H9 (cell line): ENCODE measurements around the gene SEMA3A. TPM values are rescaled to one million over a fixed set of nuclear protein-coding genes. Genes with fewer than 3 reads are reported as not detected.

ENCODE experiments used
- DNase-seq: peaks from one replicate; pipeline ENCODE4 v3.0.0-alpha.2; 2017
- H2AFZ ChIP-seq: one replicate; pipeline ENCODE4 v1.6.1; 2013; ENCODE audit warnings: mild to moderate bottlenecking, low read length, control low read depth, moderate library complexity
- H2AK5ac ChIP-seq: 2 replicates; pipeline ENCODE4 v1.6.1; 2013; ENCODE audit warnings: low read length, control low read depth, mixed read lengths; ENCODE audit not compliant: insufficient read length
- H2BK120ac ChIP-seq: one replicate; pipeline ENCODE4 v1.6.1; 2013; ENCODE audit warnings: low read depth, mild to moderate bottlenecking, low read length, control low read depth, inconsistent platforms; ENCODE audit not compliant: poor library complexity, severe bottlenecking
- H2BK12ac ChIP-seq: 2 replicates; pipeline ENCODE4 v1.6.1; 2013; ENCODE audit warnings: low read length, control low read depth, mixed read lengths, low read depth; ENCODE audit not compliant: insufficient read length
- H2BK15ac ChIP-seq: 2 replicates; pipeline ENCODE4 v1.6.1; 2013; ENCODE audit warnings: low read depth, low read length, control low read depth
- H2BK20ac ChIP-seq: one replicate; pipeline ENCODE4 v1.6.1; 2013; ENCODE audit warnings: low read depth, mild to moderate bottlenecking, low read length, control low read depth, inconsistent platforms; ENCODE audit not compliant: poor library complexity, severe bottlenecking
- H2BK5ac ChIP-seq: 2 replicates; pipeline ENCODE4 v1.6.1; 2013; ENCODE audit warnings: low read length, control low read depth, mixed read lengths; ENCODE audit not compliant: insufficient read length
- H3K14ac ChIP-seq: 2 replicates; pipeline ENCODE4 v1.6.1; 2013; ENCODE audit warnings: low read length, control low read depth; ENCODE audit not compliant: insufficient read depth
- H3K18ac ChIP-seq: 2 replicates; pipeline ENCODE4 v1.6.1; 2013; ENCODE audit warnings: low read depth, mild to moderate bottlenecking, mixed read lengths, low read length, control low read depth; ENCODE audit not compliant: insufficient read length
- H3K23ac ChIP-seq: 2 replicates; pipeline ENCODE4 v1.6.1; 2013; ENCODE audit warnings: low read length, control low read depth, mixed read lengths, low read depth; ENCODE audit not compliant: insufficient read length
- H3K23me2 ChIP-seq: 2 replicates; pipeline ENCODE4 v1.6.1; 2013; ENCODE audit warnings: low read depth, mild to moderate bottlenecking, mixed read lengths, low read length, control low read depth; ENCODE audit not compliant: insufficient read length, poor library complexity, severe bottlenecking
- H3K27ac ChIP-seq: 2 replicates; pipeline ENCODE4 v1.5.1; 2013; ENCODE audit warnings: low read length, control low read depth, mixed read lengths, low read depth; ENCODE audit not compliant: insufficient read length
- H3K27me3 ChIP-seq: 2 replicates; pipeline ENCODE4 v1.6.1; 2013; ENCODE audit warnings: low read length, control low read depth, inconsistent platforms; ENCODE audit not compliant: insufficient read depth
- H3K4ac ChIP-seq: 2 replicates; pipeline ENCODE4 v1.6.1; 2013; ENCODE audit warnings: low read depth, mild to moderate bottlenecking, control low read depth, inconsistent platforms, low read length, moderate library complexity
- H3K4me1 ChIP-seq: 2 replicates; pipeline ENCODE4 v1.6.1; 2013; ENCODE audit warnings: low read length, control low read depth, inconsistent platforms; ENCODE audit not compliant: insufficient read depth
- H3K4me2 ChIP-seq: 2 replicates; pipeline ENCODE4 v1.6.1; 2013; ENCODE audit warnings: low read length, control low read depth, mixed read lengths; ENCODE audit not compliant: insufficient read length, insufficient read depth
- H3K56ac ChIP-seq: 2 replicates; pipeline ENCODE4 v1.6.1; 2013; ENCODE audit warnings: low read depth, mild to moderate bottlenecking, mixed read lengths, low read length, control low read depth; ENCODE audit not compliant: insufficient read length
- H3K79me1 ChIP-seq: 2 replicates; pipeline ENCODE4 v1.6.1; 2013; ENCODE audit warnings: low read depth, mild to moderate bottlenecking, moderate library complexity, low read length, control low read depth, inconsistent platforms; ENCODE audit not compliant: insufficient read depth, poor library complexity, severe bottlenecking
- H3K79me2 ChIP-seq: 2 replicates; pipeline ENCODE4 v1.6.1; 2013; ENCODE audit warnings: low read length, control low read depth, inconsistent platforms; ENCODE audit not compliant: insufficient read depth
- H3K9ac ChIP-seq: 2 replicates; pipeline ENCODE4 v1.6.1; 2013; ENCODE audit warnings: low read length, control low read depth, mixed read lengths; ENCODE audit not compliant: insufficient read length; ENCODE audit errors: extremely low read depth
- H3K9me3 ChIP-seq: one replicate; pipeline ENCODE4 v1.6.1; 2013; ENCODE audit warnings: low read depth, low read length, inconsistent platforms; ENCODE audit not compliant: control insufficient read depth
- H3T11ph ChIP-seq: one replicate; pipeline ENCODE4 v1.6.1; 2013; ENCODE audit warnings: mild to moderate bottlenecking, low read length, control low read depth, inconsistent platforms
- H4K20me1 ChIP-seq: one replicate; pipeline ENCODE4 v1.6.1; 2013; ENCODE audit not compliant: control insufficient read depth, insufficient read length, insufficient read depth
- H4K5ac ChIP-seq: 2 replicates; pipeline ENCODE4 v1.6.1; 2013; ENCODE audit warnings: low read depth, mild to moderate bottlenecking, mixed read lengths, low read length, control low read depth; ENCODE audit not compliant: insufficient read length
- H4K8ac ChIP-seq: replicated peaks from 2 replicates; pipeline ENCODE4 v1.6.1; 2013; ENCODE audit warnings: low read length, control low read depth, mixed read lengths, low read depth; ENCODE audit not compliant: insufficient read length
- H4K91ac ChIP-seq: 2 replicates; pipeline ENCODE4 v1.6.1; 2013; ENCODE audit warnings: low read depth, mild to moderate bottlenecking, moderate library complexity, mixed read lengths, low read length, control low read depth; ENCODE audit not compliant: insufficient read length
- H3K27ac Mint-ChIP-seq, 3 experiments: 2 replicates in 2 of 3; 3 replicates in 1 of 3; pipeline ENCODE4 v1.8.0; 2020 to 2021; ENCODE audit warnings: mixed read lengths in 3 of 3, mild to moderate bottlenecking in 1 of 3, moderate library complexity in 1 of 3
- H3K27me3 Mint-ChIP-seq: 2 replicates; pipeline ENCODE4 v1.8.0; 2021; ENCODE audit warnings: low read depth, mild to moderate bottlenecking, moderate library complexity, mixed read lengths
- H3K36me3 Mint-ChIP-seq, 3 experiments: 2 replicates in 2 of 3; 3 replicates in 1 of 3; pipeline ENCODE4 v1.8.0; 2020 to 2021; ENCODE audit warnings: low read depth in 3 of 3, mixed read lengths in 3 of 3; ENCODE audit not compliant: insufficient read depth in 1 of 3
- H3K4me1 Mint-ChIP-seq, 2 experiments: 2 replicates each; pipeline ENCODE4 v1.8.0; 2020; ENCODE audit warnings: mixed read lengths in 2 of 2
- H3K4me3 Mint-ChIP-seq, 2 experiments: 2 replicates in 1 of 2; 3 replicates in 1 of 2; pipeline ENCODE4 v1.8.0; 2020 to 2021; ENCODE audit warnings: mild to moderate bottlenecking in 2 of 2, mixed read lengths in 2 of 2, moderate library complexity in 1 of 2
- H3K9me3 Mint-ChIP-seq, 2 experiments: 2 replicates in 1 of 2; 3 replicates in 1 of 2; pipeline ENCODE4 v1.8.0; 2020; ENCODE audit warnings: mild to moderate bottlenecking in 2 of 2, mixed read lengths in 2 of 2, moderate library complexity in 1 of 2
- WGBS: extraction: QIAGEN DNeasy Blood & Tissue Kit; methylation state at CpG from one replicate; pipeline ENCODE4 v1.1.7; 2013; ENCODE audit warnings: missing lambda C conversion rate, low lambda C conversion rate, mixed read lengths; ENCODE audit not compliant: insufficient read length; ENCODE audit errors: extremely low coverage; 5-methylcytosine and 5-hydroxymethylcytosine counted together
- total RNA-seq: library from RNA; stranded (reverse); gene quantifications from 2 replicates; pipeline ENCODE4 v1.2.1, GENCODE V29; 2021
- TF ChIP-seq, protein P1 (sequence below): fragments of 200-600 bp; sonication (generic); conservative IDR thresholded peaks from 3 replicates; pipeline ENCODE4 v1.8.0; 2021; ENCODE audit warnings: antibody characterized with exemption, mild to moderate bottlenecking

SEMA3A gene
- total RNA-seq, 1 experiment from 2014 or later, result 60.0 TPM

DNA sequence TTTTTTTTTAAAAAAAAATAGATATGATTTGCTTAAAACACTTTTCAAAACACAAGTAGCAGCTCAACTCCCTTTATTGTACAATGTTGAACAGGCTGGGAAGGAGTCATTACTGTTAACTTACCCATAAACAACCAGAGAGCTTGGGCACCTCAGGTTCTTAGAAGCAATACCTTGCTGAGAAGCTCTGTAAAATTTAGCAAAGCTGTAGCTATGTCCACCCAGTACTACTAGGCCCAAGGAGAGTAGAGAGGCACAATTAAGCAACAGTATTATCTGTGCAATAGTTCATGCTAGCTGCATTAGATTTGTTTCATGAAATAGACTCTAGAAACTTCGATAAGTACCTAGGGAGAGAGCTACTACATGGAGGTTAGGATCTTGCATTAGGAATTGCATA is 32.0 kb downstream of the SEMA3A start:
- Histone ChIP-seq H3K56ac (no peak overlapping the region), H3K9ac (no peak overlapping the region), H2BK20ac (no peak overlapping the region), H4K8ac (no peak overlapping the region), H2BK120ac (no peak overlapping the region), H3K27ac (no peak overlapping the region), H4K20me1 (no peaks in the 10 kb centered on the region), H2BK12ac (no peak overlapping the region), H2AK5ac (no peak overlapping the region), H3K23me2 (no peaks in the 10 kb centered on the region), H3K4me1 (no peaks in the 10 kb centered on the region; the same call in 1 of the 2 replicates), H3K4ac (no peak overlapping the region), H4K5ac (no peak overlapping the region), H3K27me3 (no peaks in the 10 kb centered on the region), H3K79me2 (peaks cover 4% of the 10 kb centered on the region; the same call in 1 of the 2 replicates), H2AFZ (no peak overlapping the region), H3K4me2 (no peak overlapping the region), H3K9me3 (no peaks in the 10 kb centered on the region), H3K23ac (no peak overlapping the region), H3K79me1 (no peaks in the 10 kb centered on the region), H2BK15ac (no peak overlapping the region), H4K91ac (no peak overlapping the region), H3K18ac (no peak overlapping the region), H3T11ph (no peak overlapping the region), H2BK5ac (no peak overlapping the region), H3K14ac (no peak overlapping the region)
- Mint-ChIP-seq H3K27me3 (no peaks in the 10 kb centered on the region), H3K4me1 (peaks cover 20 to 23% of the 10 kb centered on the region in 2 experiments), H3K36me3 (no peaks in the 10 kb centered on the region; a peak in 2 of 7 replicates), H3K4me3 (no peak overlapping the region), H3K27ac (peak overlapping the region in 2 of 3 experiments; percentile 91 to 97; a peak in 3 of 7 replicates), H3K9me3 (no peaks in the 10 kb centered on the region)
- TF ChIP-seq, protein P1, sequence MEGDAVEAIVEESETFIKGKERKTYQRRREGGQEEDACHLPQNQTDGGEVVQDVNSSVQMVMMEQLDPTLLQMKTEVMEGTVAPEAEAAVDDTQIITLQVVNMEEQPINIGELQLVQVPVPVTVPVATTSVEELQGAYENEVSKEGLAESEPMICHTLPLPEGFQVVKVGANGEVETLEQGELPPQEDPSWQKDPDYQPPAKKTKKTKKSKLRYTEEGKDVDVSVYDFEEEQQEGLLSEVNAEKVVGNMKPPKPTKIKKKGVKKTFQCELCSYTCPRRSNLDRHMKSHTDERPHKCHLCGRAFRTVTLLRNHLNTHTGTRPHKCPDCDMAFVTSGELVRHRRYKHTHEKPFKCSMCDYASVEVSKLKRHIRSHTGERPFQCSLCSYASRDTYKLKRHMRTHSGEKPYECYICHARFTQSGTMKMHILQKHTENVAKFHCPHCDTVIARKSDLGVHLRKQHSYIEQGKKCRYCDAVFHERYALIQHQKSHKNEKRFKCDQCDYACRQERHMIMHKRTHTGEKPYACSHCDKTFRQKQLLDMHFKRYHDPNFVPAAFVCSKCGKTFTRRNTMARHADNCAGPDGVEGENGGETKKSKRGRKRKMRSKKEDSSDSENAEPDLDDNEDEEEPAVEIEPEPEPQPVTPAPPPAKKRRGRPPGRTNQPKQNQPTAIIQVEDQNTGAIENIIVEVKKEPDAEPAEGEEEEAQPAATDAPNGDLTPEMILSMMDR, result no peak
- DNase-seq, result no peak
- no CpG with 5 or more reads among the region's 1 CpG for WGBS
